Stimulated activated CD4-positive, alpha-beta T cell treated with anti-CD3 and anti-CD28 coated beads, Interleukin-2, amount 100 ng/mL, for 48 hours (primary cell): ENCODE data around the gene SUSD6.

Experiments used
- DNase-seq, 2 donors: peaks; one replicate each; pipeline ENCODE4 v3.0.0-alpha.2; 2020

The SUSD6 gene, protein sequence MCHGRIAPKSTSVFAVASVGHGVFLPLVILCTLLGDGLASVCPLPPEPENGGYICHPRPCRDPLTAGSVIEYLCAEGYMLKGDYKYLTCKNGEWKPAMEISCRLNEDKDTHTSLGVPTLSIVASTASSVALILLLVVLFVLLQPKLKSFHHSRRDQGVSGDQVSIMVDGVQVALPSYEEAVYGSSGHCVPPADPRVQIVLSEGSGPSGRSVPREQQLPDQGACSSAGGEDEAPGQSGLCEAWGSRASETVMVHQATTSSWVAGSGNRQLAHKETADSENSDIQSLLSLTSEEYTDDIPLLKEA

GRCh38 chr14:69611172-69612013 lies at the start of gene SUSD6:
TSS of gene SUSD6 (plus strand) at chr14:69611596. CDS start at chr14:69658593, 46,997 bp downstream.
- peak; percentile 80 to 86 for DNase-seq

GRCh38 chr14:69561893-69562292 lies 49.5 kb upstream of the SUSD6 start:
- DNase-seq, result no peak

DNA sequence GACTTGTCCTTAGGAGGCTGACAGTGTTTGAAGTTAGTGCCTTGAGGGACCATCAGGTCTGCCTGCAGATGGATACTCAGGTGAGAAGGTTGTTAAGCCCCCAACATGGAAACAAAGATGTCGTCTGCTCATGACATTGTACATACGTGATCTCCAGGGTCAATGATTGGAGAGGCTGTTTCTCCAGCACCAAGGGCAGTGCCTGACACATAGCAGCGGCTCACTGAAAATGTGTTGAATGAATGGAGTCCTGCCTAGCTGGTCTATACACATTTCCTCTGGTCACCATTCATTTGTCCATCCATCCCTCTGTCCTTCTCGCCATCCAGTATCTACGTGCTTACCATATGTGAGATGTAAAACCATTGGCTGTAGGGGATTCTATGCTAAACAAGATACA lies 43.8 kb upstream of the SUSD6 start:
- no peak for DNase-seq

- no peak for DNase-seq
Observed at GRCh38 chr14:69569859-69570258, 41.5 kb upstream of the SUSD6 start.

- DNase-seq, result no peak
Observed at GRCh38 chr14:69570836-69571330, 40.5 kb upstream of the SUSD6 start.

DNA sequence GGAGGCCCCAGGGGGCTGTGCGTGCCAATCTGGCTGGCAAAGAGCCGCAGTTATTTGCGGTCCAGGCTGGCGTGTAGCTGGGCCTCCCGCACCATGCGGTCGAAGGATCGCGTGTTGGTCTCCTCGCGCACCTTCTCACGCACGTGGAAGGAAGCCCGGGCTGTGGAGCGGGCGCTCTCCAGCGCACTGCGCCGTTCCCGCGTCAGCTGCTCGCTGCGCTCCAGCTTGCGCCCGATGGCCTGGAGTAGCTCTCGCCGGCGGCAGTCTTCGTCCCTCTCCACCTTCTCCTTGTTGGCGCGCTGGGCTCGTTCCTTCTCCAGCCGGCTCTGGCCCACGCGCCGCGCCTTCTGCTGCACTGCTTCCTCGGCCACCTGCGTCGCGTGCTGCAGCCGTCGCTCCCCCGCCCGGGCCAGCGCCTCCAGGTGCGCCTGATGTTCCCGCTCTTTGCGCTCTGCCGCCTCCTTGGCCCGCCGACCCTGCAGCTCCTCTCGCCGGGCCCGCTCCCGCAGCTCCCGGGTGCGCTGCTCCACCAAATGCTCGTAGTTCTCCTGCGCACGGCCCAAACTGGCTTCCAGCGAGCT lies 39.9 kb upstream of the SUSD6 start:
- no peak for DNase-seq

DNA sequence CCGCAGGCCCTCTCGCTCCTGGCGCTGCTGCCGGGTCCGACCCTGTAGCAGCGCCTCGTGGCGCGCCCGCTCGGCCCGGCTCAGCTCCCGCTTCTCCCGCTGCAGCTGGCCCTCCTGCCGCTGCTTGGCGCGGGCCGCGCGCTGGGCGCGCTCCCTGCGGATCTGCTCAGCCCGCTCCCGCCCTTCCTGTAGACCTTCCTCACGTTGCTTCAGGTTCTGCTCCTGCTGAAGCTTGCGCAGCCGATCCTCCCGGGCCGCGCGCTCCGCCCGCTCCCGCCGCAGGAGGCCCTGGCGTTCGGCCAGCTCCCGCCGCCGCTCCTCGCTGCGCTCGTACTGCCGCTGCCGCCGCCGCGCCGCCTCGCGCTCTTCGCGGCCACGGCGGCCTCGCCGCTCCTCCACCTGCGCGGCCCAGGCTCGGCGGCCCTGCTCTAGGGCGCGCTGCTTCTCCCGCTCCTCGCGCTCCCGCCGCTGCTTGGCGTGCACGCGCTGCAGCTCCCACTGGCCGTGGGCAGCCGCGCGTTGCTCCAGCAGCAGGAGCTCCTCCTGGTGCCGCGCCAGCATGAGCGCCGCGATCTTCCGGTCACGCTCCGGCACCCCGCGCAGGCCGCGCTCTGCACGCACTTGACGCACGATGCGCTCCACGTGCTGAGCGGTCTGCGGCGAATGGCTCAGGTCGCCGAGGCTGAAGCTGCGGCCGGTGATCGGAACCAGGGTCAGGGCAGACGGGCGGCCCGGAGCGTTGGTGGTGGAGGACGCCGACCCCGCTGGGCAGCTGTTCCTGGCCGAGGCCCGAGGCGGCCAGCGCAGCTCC lies 39.2 kb upstream of the SUSD6 start:
- peak in 1 of 2 donors; percentile 15 for DNase-seq

DNA sequence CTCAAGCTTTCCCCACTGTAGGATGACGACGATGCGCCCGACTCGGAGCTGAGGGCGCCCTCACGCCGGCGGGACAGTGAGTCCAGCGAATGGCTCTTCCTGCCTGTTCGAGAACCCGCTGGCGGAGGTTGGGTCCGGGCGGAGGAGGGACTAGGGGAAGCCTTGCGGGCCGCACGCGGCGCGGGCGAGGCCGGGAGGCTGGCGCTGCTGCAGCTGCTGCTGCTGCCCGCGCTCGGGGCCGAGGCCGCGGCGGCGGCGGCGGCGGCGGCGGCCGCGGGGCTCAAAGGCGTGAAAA lies 38.6 kb upstream of the SUSD6 start:
- DNase-seq, result no peak

GRCh38 chr14:69573205-69573830 lies 38.1 kb upstream of the SUSD6 start:
- DNase-seq, result no peak

DNA sequence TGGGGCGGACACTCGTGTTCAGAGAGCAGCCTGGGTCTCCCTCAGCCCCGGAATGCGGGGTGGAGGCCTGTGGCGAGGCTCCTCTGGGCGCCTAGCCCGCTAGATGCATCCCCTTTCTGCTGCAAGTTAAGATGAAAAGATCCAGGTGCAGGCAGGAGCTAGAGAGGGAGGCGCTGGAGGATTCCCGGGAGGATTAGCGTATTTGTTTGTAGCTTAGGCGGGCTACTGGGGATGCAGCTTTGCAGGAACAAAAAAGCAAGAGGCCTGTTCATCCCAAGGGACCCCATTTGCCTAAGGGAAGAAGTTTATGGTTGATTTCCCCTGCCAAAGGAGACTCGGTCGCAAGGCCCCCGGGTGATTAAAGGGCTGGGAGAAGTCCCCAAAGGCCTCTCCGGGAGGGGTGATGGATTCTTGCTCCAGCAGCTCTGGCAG lies 37.5 kb upstream of the SUSD6 start:
- peak in 1 of 2 donors; percentile 7 for DNase-seq

GRCh38 chr14:69574263-69574953 lies 37.0 kb upstream of the SUSD6 start, which contains the start of gene CCDC177:
TSS of gene CCDC177 (minus strand) at chr14:69574871. CDS start at chr14:69573622, 1,249 bp downstream.
- peak; percentile 72 to 75 for DNase-seq

DNA sequence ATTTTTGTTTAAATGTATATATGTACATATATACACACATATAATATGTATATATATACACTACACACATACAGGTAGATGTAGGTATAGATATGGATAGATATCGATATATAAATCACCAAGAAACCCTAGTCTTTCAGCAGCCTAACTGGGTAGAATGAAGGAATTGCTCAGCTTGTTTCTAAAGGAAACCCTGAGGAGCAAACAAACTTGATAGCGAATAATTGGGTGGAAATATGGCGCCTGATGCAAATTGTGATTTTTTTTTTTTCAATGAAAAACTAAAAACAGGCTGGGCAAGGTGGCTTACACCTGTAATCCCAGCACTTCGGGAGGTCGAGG lies 36.5 kb upstream of the SUSD6 start:
- no peak for DNase-seq

- no peak for DNase-seq
Observed at GRCh38 chr14:69579476-69579875, 31.9 kb upstream of the SUSD6 start.

GRCh38 chr14:69580009-69580577 lies 31.3 kb upstream of the SUSD6 start:
- no peak for DNase-seq

GRCh38 chr14:69581316-69581935 lies 30.0 kb upstream of the SUSD6 start:
- DNase-seq, result no peak

GRCh38 chr14:69582212-69582611 lies 29.2 kb upstream of the SUSD6 start:
- DNase-seq, result no peak

- no peak for DNase-seq
Observed at GRCh38 chr14:69582829-69583228, 28.6 kb upstream of the SUSD6 start.

DNA sequence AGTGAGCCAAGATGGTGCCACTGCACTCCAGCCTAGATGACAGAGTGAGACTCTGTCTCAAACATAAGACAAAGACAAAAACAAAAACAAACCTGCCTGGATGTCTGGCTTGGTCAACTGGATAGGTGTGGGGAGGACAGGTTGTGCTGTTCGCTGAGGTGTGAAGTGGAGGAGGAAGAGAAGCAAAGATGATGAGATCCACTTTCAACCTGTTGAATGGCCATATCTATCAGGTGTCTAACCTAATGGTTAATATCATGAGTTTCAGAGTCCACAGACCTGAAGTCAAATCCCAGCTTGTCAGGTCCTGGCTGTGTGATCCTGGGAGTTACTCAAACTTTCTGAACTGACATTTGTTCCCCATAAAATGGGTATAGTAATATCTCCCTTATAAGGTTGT lies 27.0 kb upstream of the SUSD6 start:
- DNase-seq, result no peak

DNA sequence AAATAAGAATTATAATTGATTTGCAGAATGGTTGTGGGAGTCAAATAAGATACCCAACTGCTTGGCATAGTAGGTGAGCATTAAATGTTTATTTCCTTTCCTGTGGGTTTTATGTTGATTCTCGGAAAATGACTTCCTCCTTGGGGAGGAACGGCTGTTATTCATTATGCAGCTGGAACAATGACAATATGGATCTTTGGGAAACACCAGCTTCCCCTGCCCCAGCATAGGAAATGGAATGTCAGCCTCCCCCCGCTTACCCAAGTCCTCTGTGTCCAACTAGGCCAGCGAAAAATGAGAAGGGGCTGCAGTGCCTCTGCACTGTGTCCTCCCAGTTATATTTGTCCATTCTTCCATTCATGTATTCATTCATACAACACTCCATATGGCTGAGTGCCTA lies 25.0 kb upstream of the SUSD6 start:
- DNase-seq, result no peak

GRCh38 chr14:69587389-69587788 lies 24.0 kb upstream of the SUSD6 start:
- no peak for DNase-seq

DNA sequence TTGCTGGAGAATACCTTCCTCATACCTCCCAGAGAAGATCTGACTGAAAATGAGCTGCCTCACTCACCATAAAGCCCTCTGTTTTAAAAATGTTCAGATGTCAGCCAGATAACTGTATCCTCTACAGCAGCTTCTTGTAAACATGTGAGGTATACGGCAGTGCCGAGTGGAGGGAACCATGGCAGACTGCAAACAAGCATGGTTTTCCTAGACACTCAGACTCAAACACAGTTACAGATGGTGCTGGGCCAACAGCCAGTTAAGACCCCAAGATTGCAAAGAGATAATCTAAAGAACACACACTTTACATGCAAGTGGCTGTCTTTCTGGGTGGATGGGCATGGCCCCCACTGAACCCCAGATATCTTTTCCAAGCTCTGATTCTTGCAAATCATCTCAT lies 20.1 kb upstream of the SUSD6 start:
- no peak for DNase-seq
